ENCODE data around the gene SSTR1.
"Not testable (repeated sequence)": the region's sequence is repeated elsewhere in the genome, so short reads cannot be mapped to it uniquely, and the experiment has no call there.

SSTR1 gene

GRCh38 chr14:38184132-38184531, 23.6 kb upstream of the SSTR1 start:
- H3K4me3 ChIP-seq (ENCODE audit: low read depth, low read length) = no peak overlapping the region
- TF ChIP-seq CTCF (IDR thresholded peaks at IDR 0.05; ENCODE audit: low read depth, low read length) = no peak

- no peak for TF ChIP-seq CTCF (IDR thresholded peaks at IDR 0.05; ENCODE audit: low read depth, low read length)
- H3K4me3 ChIP-seq (ENCODE audit: low read depth, low read length) = no peak overlapping the region
Observed at GRCh38 chr14:38185671-38186070, 22.0 kb upstream of the SSTR1 start.

- TF ChIP-seq CTCF (IDR thresholded peaks at IDR 0.05; ENCODE audit: low read depth, low read length) = no peak
- H3K4me3 ChIP-seq (ENCODE audit: low read depth, low read length) = no peak overlapping the region
Observed at GRCh38 chr14:38186216-38186615, 21.5 kb upstream of the SSTR1 start.

GRCh38 chr14:38187528-38187927, 20.2 kb upstream of the SSTR1 start:
- H3K4me3 ChIP-seq (ENCODE audit: low read depth, low read length) = no peak overlapping the region
- TF ChIP-seq CTCF (IDR thresholded peaks at IDR 0.05; ENCODE audit: low read depth, low read length) = no peak

- H3K4me3 ChIP-seq (ENCODE audit: low read depth, low read length) = no peak overlapping the region
Observed at GRCh38 chr14:38189930-38190726, 17.6 kb upstream of the SSTR1 start.

GRCh38 chr14:38190846-38191245, 16.9 kb upstream of the SSTR1 start:
- H3K4me3 ChIP-seq (ENCODE audit: low read depth, low read length) = not testable (repeated sequence)

More at GRCh38 chr14:38189930-38190726, 17.6 kb upstream of the SSTR1 start:
- no peak for TF ChIP-seq CTCF (IDR thresholded peaks at IDR 0.05; ENCODE audit: low read depth, low read length)

- H3K4me3 ChIP-seq (ENCODE audit: low read depth, low read length) = not testable (repeated sequence)
Observed at GRCh38 chr14:38191491-38191890, 16.2 kb upstream of the SSTR1 start.

- peak; percentile 18; the same call in 1 of the 2 replicates for TF ChIP-seq CTCF (IDR thresholded peaks at IDR 0.05; ENCODE audit: low read depth, low read length)
Observed at GRCh38 chr14:38197001-38197783, 10.5 kb upstream of the SSTR1 start.

More at GRCh38 chr14:38197001-38197783, 10.5 kb upstream of the SSTR1 start:
- H3K4me3 ChIP-seq (ENCODE audit: low read depth, low read length) = no peak overlapping the region
